WTC11 (cell line): ENCODE measurements around the gene TNRC6C.

Experiments
- ATF2 ChIP-seq: sonication (generic); formaldehyde crosslinking; IDR thresholded peaks from 2 replicates; pipeline ENCODE4 v1.8.1; 2022; ENCODE audit warnings: low read depth, missing genetic modification reagents, borderline replicate concordance
- CBFB ChIP-seq: sonication (generic); formaldehyde crosslinking; IDR thresholded peaks from 2 replicates; pipeline ENCODE4 v1.8.1; 2022; ENCODE audit warnings: mild to moderate bottlenecking, low read depth, missing genetic modification reagents
- CREB1 ChIP-seq: sonication (generic); formaldehyde crosslinking; IDR thresholded peaks from 2 replicates; pipeline ENCODE4 v1.8.0; 2023; ENCODE audit warnings: mild to moderate bottlenecking, missing genetic modification reagents
- JUN ChIP-seq: sonication (generic); formaldehyde crosslinking; IDR thresholded peaks from 2 replicates; pipeline ENCODE4 v1.8.0; 2023; ENCODE audit warnings: mild to moderate bottlenecking, missing genetic modification reagents
- NR3C1 ChIP-seq: sonication (generic); formaldehyde crosslinking; conservative IDR thresholded peaks from 2 replicates; pipeline ENCODE4 v1.8.1; 2023; ENCODE audit warnings: low read depth, mild to moderate bottlenecking, missing genetic modification reagents
- RELA ChIP-seq: sonication (generic); formaldehyde crosslinking; IDR thresholded peaks from 2 replicates; pipeline ENCODE4 v1.8.1; 2022; ENCODE audit warnings: missing genetic modification reagents, mild to moderate bottlenecking, borderline replicate concordance
- TCF7 ChIP-seq: sonication (generic); formaldehyde crosslinking; IDR thresholded peaks from 2 replicates; pipeline ENCODE4 v1.8.0; 2022; ENCODE audit warnings: mild to moderate bottlenecking, low read depth, missing genetic modification reagents, moderate library complexity
- ZNF263 ChIP-seq: sonication (generic); formaldehyde crosslinking; IDR thresholded peaks from 2 replicates; pipeline ENCODE4 v1.8.1; 2022; ENCODE audit warnings: low read depth, mild to moderate bottlenecking, moderate library complexity, missing genetic modification reagents
- TF ChIP-seq, protein P1 (sequence below): fragments of 200-600 bp; IDR thresholded peaks from 2 replicates; pipeline ENCODE4 v1.8.0; 2022; ENCODE audit warnings: antibody characterized with exemption

DNA sequence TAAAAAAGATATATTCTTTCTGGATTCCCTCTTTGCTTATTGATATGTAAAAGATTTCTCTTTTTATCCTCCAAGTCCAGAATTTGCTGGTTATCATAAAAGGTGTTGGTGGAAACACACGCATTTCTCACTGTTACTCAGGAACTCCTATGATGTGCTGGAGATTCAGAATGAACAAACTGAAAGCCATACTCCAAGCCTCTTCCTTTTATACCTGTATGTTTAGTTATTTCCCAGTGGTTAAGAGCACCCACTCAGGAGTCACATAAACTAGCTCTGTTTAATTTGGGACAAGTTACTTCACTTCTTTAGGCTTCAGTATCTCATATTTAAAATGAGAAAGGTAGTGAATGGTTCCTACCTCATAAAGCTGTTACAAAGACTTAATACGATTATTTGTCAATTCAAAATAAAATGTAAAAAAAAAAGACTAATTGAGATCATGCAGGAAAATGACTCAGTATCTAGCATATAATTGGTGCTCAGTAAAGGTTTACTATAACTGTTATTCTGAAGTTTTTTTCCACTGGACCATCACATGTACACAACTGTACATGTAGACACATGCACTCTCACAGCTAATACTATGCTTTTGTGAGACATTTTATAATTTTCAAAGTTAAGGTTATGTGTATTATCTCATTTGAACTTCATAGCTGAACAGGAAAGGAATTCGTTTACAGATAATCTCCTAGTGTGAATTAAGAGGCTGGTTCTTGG lies 47.1 kb downstream of the TNRC6C start:
- TF ChIP-seq CREB1 (no peak), ATF2 (CRISPR knock-in tag) (no peak), ZNF263 (CRISPR knock-in tag) (no peak), RELA (CRISPR knock-in tag) (no peak), CBFB (CRISPR knock-in tag) (no peak), TCF7 (CRISPR knock-in tag) (no peak), NR3C1 (no peak), JUN (CRISPR knock-in tag) (no peak)
- TF ChIP-seq, protein P1, sequence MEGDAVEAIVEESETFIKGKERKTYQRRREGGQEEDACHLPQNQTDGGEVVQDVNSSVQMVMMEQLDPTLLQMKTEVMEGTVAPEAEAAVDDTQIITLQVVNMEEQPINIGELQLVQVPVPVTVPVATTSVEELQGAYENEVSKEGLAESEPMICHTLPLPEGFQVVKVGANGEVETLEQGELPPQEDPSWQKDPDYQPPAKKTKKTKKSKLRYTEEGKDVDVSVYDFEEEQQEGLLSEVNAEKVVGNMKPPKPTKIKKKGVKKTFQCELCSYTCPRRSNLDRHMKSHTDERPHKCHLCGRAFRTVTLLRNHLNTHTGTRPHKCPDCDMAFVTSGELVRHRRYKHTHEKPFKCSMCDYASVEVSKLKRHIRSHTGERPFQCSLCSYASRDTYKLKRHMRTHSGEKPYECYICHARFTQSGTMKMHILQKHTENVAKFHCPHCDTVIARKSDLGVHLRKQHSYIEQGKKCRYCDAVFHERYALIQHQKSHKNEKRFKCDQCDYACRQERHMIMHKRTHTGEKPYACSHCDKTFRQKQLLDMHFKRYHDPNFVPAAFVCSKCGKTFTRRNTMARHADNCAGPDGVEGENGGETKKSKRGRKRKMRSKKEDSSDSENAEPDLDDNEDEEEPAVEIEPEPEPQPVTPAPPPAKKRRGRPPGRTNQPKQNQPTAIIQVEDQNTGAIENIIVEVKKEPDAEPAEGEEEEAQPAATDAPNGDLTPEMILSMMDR, result no peak
